ENCODE measurements around the gene SERPINB10.
"Not testable (repeated sequence)": the region's sequence is repeated elsewhere in the genome, so short reads cannot be mapped to it uniquely, and the experiment has no call there.

SERPINB10 gene

DNA sequence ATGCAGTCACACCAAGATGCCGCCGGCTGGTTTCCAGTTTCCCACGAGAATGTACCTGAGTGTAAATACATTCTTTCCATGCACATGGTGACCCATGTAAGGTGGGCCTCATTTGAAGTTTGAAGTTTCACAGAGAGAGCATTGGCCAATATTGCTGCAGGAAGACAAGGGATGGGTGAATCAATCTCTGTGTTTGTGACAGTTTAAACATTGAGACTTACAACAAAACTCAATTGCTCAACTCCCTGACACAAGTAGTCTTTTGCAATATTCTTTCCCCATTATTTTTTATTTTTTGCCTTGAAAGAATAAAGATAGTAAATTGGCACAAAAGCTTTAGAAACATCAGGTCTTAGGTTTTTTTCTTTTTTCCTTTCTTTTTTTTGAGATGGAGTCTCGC, 15.2 kb upstream of the SERPINB10 start:
- DNase-seq: no peak

DNA sequence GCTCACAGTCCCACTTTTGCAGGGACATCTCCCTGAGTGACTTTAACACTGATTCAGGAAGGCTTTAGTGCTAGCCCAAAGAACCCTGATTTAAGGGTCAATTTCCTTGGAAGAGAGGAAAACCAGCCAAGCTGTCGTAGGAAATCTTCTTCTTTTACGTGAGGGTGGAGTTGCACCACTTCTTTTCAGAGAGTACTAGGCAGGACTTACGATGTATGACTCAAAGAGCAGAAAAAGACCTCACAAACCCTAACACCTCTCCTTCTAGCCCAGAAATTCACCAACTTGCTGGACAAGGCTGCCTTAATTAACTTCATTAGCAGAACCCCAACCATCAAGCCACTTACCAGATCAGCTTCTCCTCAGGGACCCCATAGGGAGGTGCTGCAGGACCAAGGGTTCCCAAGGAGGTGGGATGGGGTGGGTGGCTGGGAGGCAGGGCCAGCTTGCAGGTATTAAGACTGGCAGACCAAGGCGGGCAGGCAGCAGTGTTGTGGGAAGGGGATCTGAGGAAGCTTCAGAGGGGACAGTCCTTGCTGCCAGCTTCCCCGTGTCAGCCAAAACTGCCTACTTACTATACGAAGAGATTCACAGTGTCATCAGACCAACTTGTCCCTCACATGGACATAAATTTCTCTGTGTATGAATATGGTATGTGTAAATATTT, 13.5 kb upstream of the SERPINB10 start:
- DNase-seq: no peak

DNA sequence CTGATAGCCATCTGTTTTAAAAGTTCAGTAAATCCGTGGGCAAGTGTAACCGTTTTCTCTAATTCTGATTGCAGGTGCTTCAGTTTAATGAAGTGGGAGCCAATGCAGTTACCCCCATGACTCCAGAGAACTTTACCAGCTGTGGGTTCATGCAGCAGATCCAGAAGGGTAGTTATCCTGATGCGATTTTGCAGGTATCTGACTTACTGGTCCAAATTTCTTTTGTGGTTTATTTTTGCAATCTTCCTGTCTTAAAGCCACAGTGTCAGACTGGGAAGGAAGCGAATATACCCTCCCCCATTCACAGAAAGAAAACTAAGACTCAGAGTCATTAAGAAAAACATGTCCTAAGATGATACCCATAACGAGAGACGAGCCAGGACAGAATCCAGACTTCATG, 12.6 kb upstream of the SERPINB10 start:
- no peak for DNase-seq

DNA sequence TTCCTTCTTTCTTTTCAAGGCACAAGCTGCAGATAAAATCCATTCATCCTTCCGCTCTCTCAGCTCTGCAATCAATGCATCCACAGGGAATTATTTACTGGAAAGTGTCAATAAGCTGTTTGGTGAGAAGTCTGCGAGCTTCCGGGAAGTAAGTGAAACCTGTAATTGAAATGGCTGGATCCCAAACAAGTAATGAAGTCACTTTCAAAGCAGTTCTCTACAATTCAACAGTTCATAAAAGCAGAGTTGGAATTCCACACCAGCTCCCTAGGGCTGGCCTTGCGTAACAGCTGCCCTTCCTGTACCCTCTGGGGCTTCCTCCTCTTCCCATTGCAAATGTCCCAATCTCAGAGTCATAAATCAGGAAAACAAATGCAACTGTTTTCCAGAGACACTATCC, 10.7 kb upstream of the SERPINB10 start:
- peak; percentile 93 for DNase-seq

DNA sequence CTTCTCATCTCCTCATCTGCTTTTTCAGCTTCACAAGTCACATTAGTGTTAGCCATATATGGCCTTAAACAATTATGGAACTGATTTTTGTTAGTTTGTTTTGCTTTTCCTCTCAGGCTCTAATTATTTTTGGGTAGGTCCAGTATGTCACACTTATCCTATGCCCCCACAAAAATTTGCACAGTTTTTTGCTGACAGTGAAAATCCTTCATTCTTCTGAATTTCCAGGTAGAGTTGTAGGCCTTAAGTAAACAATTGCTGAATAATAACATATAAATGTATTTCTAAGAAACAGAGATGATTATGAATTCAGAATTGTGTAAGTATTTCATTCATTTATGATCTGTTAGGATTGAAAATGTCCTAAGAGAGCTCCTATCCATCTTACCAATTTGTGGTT, 8.6 kb upstream of the SERPINB10 start:
- no peak for DNase-seq

DNA sequence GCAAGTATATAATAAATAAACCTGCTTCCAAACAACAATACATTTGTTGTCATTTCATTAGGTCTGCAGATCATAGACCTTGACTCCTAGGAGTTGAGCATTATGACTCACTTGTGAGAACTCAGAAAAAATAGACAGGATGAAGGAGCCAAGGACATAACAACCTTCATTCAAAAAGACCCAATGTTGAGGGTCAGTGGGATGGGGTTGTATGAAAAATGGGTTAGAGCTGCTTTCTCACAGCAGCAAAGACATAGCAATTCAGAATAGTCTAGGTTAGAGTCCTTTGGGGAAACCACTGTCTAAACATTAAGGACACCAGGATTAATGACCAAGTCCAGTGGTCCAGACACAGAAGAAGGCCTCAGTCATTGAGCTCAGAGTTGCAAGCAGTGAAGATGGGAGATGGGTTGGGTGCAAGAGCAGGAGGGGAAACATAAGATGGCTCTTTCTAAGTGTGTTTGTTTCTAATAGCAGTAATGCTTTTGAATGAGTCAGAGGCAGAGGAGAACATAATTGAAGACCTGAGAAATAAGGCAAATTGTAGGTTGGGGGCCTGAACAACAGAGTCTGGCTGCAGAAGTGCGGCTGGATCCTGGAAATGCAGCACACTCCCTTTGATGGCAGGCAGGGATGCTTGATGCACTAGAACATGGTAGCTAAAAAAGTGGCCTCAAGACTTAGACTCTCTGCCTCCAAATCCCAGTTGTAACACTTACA, 3.7 kb upstream of the SERPINB10 start:
- no peak for DNase-seq

DNA sequence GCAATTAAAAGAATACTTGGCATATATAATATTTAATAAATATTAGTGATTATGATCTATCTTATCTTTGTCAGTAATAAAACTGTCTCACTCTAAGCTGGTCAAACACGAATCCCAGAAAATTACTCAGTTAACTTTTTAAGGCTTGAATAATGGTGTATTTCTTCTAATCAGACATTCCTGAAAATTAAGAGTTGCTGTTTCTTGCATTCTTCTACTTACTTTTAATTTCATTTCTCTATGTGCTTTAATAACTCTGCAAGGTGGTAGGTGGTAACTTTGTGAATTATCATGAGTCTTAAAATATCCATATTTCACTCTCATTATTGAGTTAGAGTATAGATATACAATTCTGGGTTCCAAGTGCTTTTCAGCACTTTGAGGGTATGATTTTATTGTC, 3.1 kb upstream of the SERPINB10 start:
- DNase-seq: no peak

DNA sequence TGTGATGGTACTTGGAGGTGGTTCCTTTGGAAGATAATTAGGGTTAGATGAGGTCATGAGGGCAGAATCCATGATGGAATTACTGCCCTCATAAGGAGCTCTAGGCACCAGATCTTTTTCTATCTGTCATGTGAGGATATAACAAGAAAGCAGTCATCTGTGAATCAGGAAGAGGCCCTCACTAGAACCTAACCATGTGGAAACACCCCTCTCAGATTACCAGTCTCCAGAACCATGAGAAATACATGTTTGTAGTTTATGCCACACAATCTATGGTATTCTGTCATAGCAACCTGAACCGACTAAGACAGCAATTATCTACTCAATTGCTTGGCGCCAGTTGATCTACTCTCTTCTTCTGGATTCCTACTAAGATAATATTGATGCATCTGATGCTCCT, 2.4 kb upstream of the SERPINB10 start:
- DNase-seq: no peak

DNA sequence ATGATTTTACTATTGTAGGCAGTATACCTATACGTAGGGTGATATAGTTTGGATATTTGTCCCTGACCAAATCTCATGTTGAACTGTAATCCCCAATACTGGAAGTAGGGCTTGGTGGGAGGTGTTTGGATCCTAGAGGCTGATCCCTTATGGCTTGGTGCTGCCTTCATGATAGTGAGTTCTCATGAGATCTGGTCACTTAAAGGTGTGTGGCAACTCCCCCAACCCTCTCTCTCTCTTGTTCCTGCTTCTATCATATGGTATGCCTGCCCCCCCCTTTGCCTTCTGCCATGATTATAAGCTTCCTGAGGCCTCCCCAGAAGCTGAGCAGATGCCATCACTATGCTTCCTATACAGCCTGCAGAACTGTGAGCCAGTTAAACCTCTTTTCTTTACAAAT, 1.7 kb upstream of the SERPINB10 start:
- no peak for DNase-seq

DNA sequence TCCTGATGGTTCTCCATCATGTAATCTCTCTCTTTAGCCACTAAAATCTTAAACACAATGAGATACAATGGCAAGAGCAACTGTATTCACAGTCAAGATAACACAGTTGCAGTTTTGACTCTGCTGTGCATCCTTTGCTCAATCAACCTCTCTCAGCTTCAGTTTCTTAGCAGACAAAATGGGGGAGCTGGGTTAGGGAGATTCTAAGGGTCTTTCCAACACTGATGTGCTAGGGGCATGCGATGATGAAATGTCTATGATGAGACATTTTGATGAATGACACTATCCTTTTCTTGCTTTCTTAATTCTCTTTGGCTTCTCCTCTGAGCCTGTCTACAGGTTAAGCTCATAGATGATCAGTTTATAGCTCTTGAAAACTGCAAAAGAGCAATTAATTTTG, 1.1 kb downstream of the SERPINB10 start:
- DNase-seq: no peak

DNA sequence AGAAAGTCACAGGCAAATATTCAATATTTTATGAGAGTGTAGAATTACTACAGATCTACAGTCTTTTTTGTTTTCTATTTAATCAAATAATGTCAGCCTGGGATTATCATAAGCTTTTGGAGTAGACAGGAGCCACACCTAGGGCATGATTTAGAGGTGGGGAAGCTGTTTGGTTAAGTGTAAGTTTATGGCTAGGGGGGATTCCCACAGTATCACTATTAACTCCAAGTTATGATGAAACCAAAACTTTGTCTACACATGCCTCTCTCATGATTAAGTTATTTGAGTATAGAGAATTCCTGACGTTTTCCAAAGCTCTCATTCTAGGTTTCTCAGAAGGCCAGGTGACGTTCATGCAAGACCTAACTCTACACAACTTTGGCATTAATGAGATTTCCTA, 2.1 kb downstream of the SERPINB10 start:
- DNase-seq: no peak

DNA sequence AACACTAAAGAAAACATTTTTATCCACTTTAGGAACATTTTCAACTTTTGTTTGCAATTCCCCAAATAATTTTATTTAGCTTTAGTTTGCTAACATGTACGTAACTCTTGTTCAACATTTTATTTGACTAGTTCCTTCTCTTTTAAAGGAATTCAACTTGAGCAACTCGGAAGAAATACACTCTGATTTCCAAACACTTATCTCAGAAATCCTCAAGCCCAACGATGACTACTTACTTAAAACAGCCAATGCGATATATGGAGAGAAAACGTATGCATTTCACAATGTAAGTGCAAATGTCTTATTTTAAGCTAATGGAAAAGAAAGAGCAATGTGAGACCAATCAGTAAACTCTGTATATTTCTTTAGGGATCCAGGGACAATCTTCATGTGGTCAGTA, 10.1 kb downstream of the SERPINB10 start:
- DNase-seq: no peak

DNA sequence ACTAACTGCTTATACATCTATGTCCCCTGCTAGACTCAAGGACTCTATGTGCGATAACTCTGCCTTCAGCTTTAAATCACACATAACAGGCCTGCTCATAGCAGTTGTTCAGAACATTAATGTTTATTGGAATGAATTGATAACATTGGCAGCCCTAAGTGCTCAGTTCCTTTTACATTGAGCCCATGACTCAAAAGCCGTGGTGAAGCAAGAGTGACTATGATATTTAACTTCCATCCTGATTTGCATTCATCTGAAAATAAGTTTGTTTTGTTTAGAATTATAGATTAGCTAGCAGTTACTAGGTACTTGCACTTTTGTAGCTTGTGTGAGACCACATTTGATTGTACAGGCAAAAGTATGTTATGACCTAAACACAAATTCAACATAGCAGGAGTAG, 14.3 kb downstream of the SERPINB10 start:
- no peak for DNase-seq

DNA sequence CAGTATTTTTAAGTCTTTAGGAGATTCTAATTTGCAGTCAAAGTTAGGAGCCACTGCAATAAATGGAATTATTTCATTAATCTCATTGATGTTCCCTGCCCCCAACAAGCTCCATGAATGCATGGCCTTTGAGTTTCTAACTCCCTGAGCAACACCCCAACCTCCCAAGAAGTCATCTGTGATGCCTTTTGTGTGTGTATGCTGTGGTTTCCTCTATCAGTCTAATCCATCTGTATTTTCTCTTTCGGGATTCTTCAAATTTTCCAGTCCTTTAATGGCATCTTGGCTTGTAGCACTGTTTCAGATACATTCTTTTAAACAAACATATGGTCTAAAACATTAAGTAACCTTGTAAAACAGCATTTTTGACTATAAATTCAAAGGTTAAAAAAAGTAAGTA, 16.8 kb downstream of the SERPINB10 start:
- DNase-seq: no peak

DNA sequence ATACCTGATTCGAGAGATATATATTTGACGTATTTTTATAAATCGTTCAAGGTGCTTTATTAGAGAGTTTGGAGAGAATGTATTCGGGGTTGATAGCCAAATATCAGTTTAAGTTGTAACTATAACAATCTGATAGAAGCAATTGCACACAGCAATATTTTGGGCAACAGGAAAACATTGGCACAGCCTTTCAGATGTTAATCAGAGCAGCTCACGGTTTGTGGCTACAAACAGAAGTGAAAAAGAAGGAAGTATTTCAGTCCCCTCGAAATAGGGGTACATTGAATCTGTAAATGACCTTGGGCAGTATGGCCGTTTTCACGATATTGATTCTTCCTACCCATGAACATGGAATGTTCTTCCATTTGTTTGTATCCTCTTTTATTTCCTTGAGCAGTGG, 20.6 kb downstream of the SERPINB10 start:
- DNase-seq: no peak

DNA sequence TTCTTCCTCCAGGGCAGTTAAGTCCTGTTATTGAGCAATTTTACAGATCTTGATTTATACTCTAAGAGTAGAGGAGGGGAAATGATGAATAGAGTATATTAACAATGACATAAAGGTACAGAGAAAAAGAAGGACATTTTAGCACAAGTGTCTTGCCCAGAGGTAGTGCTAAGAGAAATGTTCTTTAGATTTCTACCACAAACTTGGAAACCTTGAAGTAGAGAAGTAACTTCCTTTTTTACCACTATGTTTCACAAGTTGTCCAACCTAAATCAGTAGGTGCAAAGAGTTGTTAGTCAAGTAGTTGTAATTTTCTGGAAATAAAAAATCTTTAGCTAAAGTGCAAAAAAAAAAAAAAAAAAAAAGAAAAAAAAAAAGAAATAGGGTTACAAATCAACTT, 21.6 kb downstream of the SERPINB10 start:
- DNase-seq: not testable (repeated sequence)

DNA sequence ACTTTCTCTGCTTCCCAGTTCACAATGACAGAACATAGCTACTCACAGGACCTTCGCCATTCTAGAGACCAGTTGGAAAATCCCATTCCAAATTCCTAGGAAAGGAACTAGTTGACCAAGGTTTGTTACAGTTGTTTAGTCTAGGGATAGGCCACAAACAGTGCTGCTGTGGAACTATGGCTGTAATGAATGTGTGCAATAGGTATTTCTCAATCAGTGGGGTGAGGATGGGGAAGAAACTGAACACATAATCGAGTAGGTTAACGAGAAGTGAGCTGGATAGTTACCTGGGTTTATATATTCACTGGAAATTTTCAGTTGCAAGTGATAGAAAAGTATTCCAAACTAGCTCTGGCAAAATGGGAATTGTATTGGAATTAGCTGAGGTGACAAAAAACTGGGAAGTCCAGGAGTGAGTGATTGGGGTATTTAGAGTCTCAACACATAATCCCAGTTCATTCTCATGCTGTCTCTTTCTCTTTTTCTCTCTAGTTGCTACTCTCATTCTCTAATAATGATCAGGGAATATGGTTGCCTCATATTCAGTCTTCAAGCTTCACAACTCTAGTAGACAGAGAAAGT, 23.1 kb downstream of the SERPINB10 start:
- DNase-seq: no peak

DNA sequence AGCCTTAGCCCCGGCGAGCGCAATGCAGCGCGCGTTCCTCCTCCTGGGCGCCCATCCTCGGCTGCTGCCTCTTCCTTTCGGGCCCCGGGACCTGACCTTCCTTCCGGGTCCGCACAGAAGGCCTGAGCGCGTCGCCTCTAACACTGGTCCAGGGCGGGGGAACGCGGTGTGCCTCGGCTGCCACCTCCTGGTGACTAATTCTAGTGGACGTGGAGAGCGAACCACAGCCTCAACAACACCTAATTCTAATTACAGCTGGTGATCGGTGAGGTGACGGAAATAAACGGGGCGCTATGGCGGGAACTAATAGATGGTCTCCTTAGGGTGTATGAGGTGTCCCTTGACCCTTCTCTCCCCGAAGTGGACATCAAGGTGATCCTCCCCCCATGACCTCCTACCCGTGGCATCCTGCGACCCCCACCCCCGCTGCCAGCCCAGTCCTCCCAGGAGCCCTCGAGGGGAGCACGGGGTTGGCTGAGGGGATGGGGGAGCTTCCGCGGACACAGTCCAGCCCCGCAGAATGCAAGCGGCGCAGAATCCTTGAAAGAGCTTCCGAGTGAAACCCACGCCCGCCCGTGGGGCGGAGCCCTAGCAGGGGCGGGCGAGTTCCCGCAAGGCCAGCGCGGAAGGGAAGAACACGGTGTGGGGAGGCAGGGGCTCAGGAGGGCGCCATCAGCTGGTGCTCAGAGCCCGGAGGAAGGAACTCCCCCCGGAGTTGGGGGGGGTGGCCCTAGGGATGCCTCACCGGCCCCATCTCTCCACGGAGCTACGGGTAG, 28.6 kb downstream of the SERPINB10 start:
- peak; percentile 95 for DNase-seq

DNA sequence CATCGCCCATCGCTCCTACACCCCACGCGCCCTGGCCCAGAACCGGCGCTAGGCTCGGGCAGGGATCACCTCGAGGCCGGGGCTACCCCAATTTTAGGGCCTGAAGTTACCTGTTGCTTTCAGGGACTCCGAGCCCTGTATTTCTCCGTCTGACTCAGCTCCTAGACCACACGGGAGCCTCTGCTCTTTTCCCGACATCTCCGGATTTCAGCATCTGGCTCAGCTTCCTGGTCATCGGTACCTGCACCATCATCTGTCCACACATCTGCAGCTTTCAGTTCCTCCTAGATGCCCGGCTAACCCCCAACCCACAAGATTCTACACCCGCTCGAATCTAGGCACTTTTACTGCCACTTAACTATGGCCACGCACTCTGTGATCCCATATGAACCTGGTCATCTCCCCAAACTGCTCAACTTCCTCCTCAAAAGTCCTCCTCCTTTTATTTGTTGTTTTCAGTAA, 29.2 kb downstream of the SERPINB10 start:
- DNase-seq: no peak

DNA sequence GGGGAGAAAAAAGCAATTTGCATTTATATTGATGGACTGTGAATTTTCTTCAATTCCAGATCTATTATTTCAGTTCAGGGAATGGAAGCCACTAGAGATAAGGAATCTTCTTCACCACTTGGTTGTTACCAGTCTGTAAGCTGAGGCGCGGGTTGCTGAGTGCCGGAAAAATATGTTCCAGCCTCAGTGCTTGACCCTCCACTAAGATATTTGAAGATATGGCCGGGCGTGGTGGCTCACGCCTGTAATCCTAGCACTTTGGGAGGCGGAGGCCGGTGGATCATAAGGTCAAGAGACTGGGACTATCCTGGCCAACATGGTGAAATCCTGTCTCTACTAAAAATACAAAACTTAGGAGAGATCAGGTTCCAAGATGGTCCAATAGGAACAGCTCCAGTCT, 32.2 kb downstream of the SERPINB10 start:
- DNase-seq: no peak

DNA sequence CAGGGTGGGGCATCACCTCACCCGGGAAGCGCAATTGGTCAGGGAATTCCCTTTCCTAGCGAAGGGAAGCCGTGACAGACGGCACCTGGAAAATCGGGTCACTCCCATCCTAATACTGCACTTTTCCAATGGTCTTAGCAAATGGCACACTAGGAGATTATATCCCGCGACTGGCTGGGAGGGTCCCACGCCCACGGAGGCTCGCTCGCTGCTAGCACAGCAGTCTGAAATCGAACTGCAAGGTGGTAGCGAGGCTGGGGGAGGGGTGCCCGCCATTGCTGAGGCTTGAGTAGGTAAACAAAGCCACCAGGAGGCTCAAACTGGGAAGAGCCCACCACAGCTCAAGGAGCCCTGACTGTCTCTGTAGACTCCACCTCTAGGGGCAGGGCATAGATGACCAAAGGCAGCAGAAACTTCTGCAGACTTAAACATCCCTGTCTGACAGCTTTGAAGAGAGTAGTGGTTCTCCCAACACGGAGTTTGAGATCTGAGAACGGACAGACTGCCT, 32.8 kb downstream of the SERPINB10 start:
- DNase-seq: not testable (repeated sequence)

DNA sequence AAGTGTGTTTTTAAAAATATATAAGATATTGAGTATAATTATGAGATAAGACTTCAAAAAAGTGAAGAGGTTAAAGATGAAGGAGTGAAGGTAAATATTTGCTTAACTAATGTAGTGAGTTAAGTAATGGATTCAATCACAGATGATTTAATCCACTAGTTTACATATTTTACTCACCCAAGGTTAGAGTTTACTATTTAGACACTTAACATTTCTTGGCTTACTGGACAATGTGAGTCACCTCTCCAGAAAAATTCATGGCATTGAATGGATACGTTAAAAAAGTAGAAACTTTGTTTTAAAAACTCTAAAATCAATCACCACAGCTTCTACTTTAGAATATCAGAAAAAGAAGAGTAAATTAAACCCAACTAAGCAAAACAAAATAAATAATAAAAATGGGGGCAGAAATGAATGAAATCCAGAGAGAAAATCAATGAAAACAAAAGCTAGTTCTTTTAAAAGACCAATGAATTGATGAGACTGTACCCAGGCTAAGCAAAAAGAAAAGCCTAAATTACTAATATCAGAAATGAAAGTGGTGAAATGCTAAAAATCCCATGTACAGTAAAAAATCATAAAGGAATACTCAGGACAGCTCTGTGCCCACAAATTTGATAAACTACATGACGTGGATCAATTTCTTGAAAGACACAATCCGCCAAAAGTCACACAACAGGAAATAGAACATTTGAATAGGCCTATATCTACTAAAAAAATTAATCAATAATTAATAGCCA, 39.5 kb downstream of the SERPINB10 start:
- DNase-seq: no peak

All from NCI-H69 (cell line).